Measurements from ENCODE around the gene DIS3L2.
"Not testable (repeated sequence)": the region's sequence is repeated elsewhere in the genome, so short reads cannot be mapped to it uniquely, and the experiment has no call there.

The DIS3L2 gene

GRCh38 chr2:232367591-232368233 lies 406.2 kb downstream of the DIS3L2 start:
- peaks cover 23% of the 10 kb centered on the region for H3K4me1 ChIP-seq (ENCODE audit: insufficient read depth, low read length, poor library complexity, severe bottlenecking)
- TF ChIP-seq CTCF (conservative IDR thresholded peaks at IDR 0.05; ENCODE audit: low read length) (peak; percentile 51), EZH2phosphoT487 (IDR thresholded peaks at IDR 0.05; ENCODE audit: borderline replicate concordance) (no peak)
- no peaks in the 10 kb centered on the region for H3K27me3 ChIP-seq (ENCODE audit: insufficient read depth, low read length, poor library complexity, severe bottlenecking)
- H3K36me3 ChIP-seq (ENCODE audit: insufficient read depth, low read length): no peaks in the 10 kb centered on the region
- no peaks in the 10 kb centered on the region for H3K9me2 ChIP-seq (replicated peaks; ENCODE audit: low read depth, low read length)
- no peak overlapping the region for H3K4me3 ChIP-seq (ENCODE audit: low read length, poor library complexity, severe bottlenecking)
- H4K20me1 ChIP-seq (ENCODE audit: insufficient read depth, low read length, poor library complexity, severe bottlenecking): no peaks in the 10 kb centered on the region
- no peak overlapping the region for H3K4me2 ChIP-seq (ENCODE audit: low read depth, low read length, poor library complexity, severe bottlenecking)
- H3K79me2 ChIP-seq (ENCODE audit: insufficient read depth, low read length): no peaks in the 10 kb centered on the region
- no peak overlapping the region for H2AFZ ChIP-seq (ENCODE audit: low read length)
- no peaks in the 10 kb centered on the region for H3K9me3 ChIP-seq (ENCODE audit: insufficient read depth, low read depth, low read length)
- H3K9ac ChIP-seq (ENCODE audit: low read depth, low read length, poor library complexity, severe bottlenecking): no peak overlapping the region
- H3F3A ChIP-seq (ENCODE audit: low read depth): no peaks in the 10 kb centered on the region

GRCh38 chr2:232368311-232368731 lies 406.8 kb downstream of the DIS3L2 start:
- Histone ChIP-seq H3K9me3 (ENCODE audit: insufficient read depth, low read depth, low read length) (no peaks in the 10 kb centered on the region), H3F3A (ENCODE audit: low read depth) (no peaks in the 10 kb centered on the region), H3K4me1 (ENCODE audit: insufficient read depth, low read length, poor library complexity, severe bottlenecking) (peaks cover 16% of the 10 kb centered on the region), H3K27me3 (ENCODE audit: insufficient read depth, low read length, poor library complexity, severe bottlenecking) (no peaks in the 10 kb centered on the region), H4K20me1 (ENCODE audit: insufficient read depth, low read length, poor library complexity, severe bottlenecking) (no peaks in the 10 kb centered on the region), H2AFZ (ENCODE audit: low read length) (no peak overlapping the region), H3K4me2 (ENCODE audit: low read depth, low read length, poor library complexity, severe bottlenecking) (no peak overlapping the region), H3K9ac (ENCODE audit: low read depth, low read length, poor library complexity, severe bottlenecking) (no peak overlapping the region), H3K9me2 (replicated peaks; ENCODE audit: low read depth, low read length) (no peaks in the 10 kb centered on the region), H3K36me3 (ENCODE audit: insufficient read depth, low read length) (no peaks in the 10 kb centered on the region), H3K4me3 (ENCODE audit: low read length, poor library complexity, severe bottlenecking) (no peak overlapping the region), H3K79me2 (ENCODE audit: insufficient read depth, low read length) (no peaks in the 10 kb centered on the region)
- no peak for TF ChIP-seq EZH2phosphoT487 (IDR thresholded peaks at IDR 0.05; ENCODE audit: borderline replicate concordance)

DNA sequence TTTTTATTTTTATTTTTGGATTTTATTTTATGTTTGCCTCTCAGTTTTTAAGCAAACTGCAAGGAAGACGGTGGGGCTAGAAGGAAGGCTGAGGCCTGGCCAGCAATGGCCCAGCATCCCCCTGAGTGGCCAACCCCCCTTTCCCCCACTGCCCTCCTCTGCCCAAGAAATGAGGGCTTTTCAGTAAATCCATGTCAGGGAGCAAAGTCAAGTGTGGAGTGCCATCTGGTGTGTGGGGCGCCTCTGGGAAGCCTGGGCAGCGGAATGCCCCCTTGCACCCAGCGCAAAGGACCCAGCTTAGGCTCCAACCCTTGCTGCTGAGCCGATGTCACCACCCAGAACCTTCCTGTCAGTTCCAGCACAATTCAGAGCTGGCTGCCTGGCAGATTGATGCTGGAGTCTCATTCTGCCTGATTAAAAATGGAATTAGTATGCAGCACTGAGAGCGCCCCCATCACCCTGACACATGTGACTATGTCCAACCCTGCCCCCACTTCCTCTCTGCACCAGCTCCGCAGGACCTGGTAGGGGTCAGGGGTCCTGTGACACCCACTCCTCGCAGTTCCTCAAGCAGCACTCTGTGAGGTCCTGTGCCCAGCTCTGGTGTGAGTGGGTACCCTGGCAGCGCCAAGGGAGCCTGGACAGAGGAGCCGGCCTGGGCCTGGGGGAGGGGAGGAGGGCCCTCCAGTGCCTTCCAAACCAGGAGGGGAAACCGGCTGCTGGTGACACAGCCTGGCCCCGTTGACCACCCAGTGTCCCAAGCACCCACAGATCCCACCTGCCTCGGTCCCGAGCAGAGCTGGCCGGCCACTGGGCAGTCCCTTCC lies 407.8 kb downstream of the DIS3L2 start:
- no peaks in the 10 kb centered on the region for H4K20me1 ChIP-seq (ENCODE audit: insufficient read depth, low read length, poor library complexity, severe bottlenecking)
- no peaks in the 10 kb centered on the region for H3K79me2 ChIP-seq (ENCODE audit: insufficient read depth, low read length)

GRCh38 chr2:232370007-232370406 lies 408.5 kb downstream of the DIS3L2 start:
- H3K9ac ChIP-seq (ENCODE audit: low read depth, low read length, poor library complexity, severe bottlenecking); H3K4me2 ChIP-seq (ENCODE audit: low read depth, low read length, poor library complexity, severe bottlenecking); H2AFZ ChIP-seq (ENCODE audit: low read length); H4K20me1 ChIP-seq (ENCODE audit: insufficient read depth, low read length, poor library complexity, severe bottlenecking); H3K36me3 ChIP-seq (ENCODE audit: insufficient read depth, low read length); H3K9me3 ChIP-seq (ENCODE audit: insufficient read depth, low read depth, low read length); H3K27me3 ChIP-seq (ENCODE audit: insufficient read depth, low read length, poor library complexity, severe bottlenecking); H3K79me2 ChIP-seq (ENCODE audit: insufficient read depth, low read length); H3F3A ChIP-seq (ENCODE audit: low read depth); H3K9me2 ChIP-seq (replicated peaks; ENCODE audit: low read depth, low read length); H3K4me1 ChIP-seq (ENCODE audit: insufficient read depth, low read length, poor library complexity, severe bottlenecking); H3K4me3 ChIP-seq (ENCODE audit: low read length, poor library complexity, severe bottlenecking): not testable (repeated sequence)

More for the DNA sequence above, 407.8 kb downstream of the DIS3L2 start:
- no peak overlapping the region for H3K4me3 ChIP-seq (ENCODE audit: low read length, poor library complexity, severe bottlenecking)
- no peaks in the 10 kb centered on the region for H3K36me3 ChIP-seq (ENCODE audit: insufficient read depth, low read length)
- peaks cover 6% of the 10 kb centered on the region for H3K4me1 ChIP-seq (ENCODE audit: insufficient read depth, low read length, poor library complexity, severe bottlenecking)
- H3F3A ChIP-seq (ENCODE audit: low read depth): no peaks in the 10 kb centered on the region
- H3K9ac ChIP-seq (ENCODE audit: low read depth, low read length, poor library complexity, severe bottlenecking): no peak overlapping the region
- H3K9me2 ChIP-seq (replicated peaks; ENCODE audit: low read depth, low read length): no peaks in the 10 kb centered on the region
- no peak overlapping the region for H2AFZ ChIP-seq (ENCODE audit: low read length)
- H3K27me3 ChIP-seq (ENCODE audit: insufficient read depth, low read length, poor library complexity, severe bottlenecking): no peaks in the 10 kb centered on the region
- TF ChIP-seq EZH2phosphoT487 (IDR thresholded peaks at IDR 0.05; ENCODE audit: borderline replicate concordance) (no peak), CTCF (conservative IDR thresholded peaks at IDR 0.05; ENCODE audit: low read length) (no peak)
- H3K4me2 ChIP-seq (ENCODE audit: low read depth, low read length, poor library complexity, severe bottlenecking): no peak overlapping the region
- no peaks in the 10 kb centered on the region for H3K9me3 ChIP-seq (ENCODE audit: insufficient read depth, low read depth, low read length)
